ENCODE measurements around the gene MAPK8. TPM values are rescaled to one million over a fixed set of nuclear protein-coding genes. Genes with fewer than 3 reads are reported as not detected.

The MAPK8 gene
- polyA plus RNA-seq, 3 donors, result 18.4 to 21.1 (median 18.5) TPM

- H3K36me3 ChIP-seq (replicated peaks in 1 of 2; ENCODE audit: control insufficient read depth in 1 of 2, insufficient read depth in 2 of 2, low read length in 2 of 2), result no peaks in the 10 kb centered on the region
- H2AFZ ChIP-seq (ENCODE audit: insufficient read depth, low read depth, low read length, poor library complexity, severe bottlenecking), result no peak overlapping the region
- H3K79me2 ChIP-seq (ENCODE audit: insufficient read depth, low read length), result no peaks in the 10 kb centered on the region
- H3K9ac ChIP-seq (ENCODE audit: insufficient read depth, low read length, poor library complexity, severe bottlenecking), result no peak overlapping the region
- Mint-ChIP-seq H3K27me3 (ENCODE audit: low read depth in 3 of 3) (peaks cover 0 to 3% (median 0%) of the 10 kb centered on the region in 3 donors), H3K4me1 (peaks cover 12% of the 10 kb centered on the region), H3K36me3 (no peaks in the 10 kb centered on the region), H3K4me3 (no peak overlapping the region), H3K9me3 (peaks cover 0 to 2% (median 0%) of the 10 kb centered on the region in 7 donors), H3K27ac (no peak overlapping the region)
- no peaks in the 10 kb centered on the region for H3K9me3 ChIP-seq (replicated peaks in 1 of 2; ENCODE audit: control insufficient read depth in 1 of 2, insufficient read depth in 1 of 2, low read length in 2 of 2)
- intact Hi-C loops (cut with micrococcal nuclease), result no loop called here
- no peaks in the 10 kb centered on the region for H3K27me3 ChIP-seq (ENCODE audit: control insufficient read depth in 2 of 2, insufficient read depth in 2 of 2, low read length in 2 of 2)
- H4K20me1 ChIP-seq (ENCODE audit: insufficient read depth, low read length), result no peaks in the 10 kb centered on the region
- TF ChIP-seq, protein P1, sequence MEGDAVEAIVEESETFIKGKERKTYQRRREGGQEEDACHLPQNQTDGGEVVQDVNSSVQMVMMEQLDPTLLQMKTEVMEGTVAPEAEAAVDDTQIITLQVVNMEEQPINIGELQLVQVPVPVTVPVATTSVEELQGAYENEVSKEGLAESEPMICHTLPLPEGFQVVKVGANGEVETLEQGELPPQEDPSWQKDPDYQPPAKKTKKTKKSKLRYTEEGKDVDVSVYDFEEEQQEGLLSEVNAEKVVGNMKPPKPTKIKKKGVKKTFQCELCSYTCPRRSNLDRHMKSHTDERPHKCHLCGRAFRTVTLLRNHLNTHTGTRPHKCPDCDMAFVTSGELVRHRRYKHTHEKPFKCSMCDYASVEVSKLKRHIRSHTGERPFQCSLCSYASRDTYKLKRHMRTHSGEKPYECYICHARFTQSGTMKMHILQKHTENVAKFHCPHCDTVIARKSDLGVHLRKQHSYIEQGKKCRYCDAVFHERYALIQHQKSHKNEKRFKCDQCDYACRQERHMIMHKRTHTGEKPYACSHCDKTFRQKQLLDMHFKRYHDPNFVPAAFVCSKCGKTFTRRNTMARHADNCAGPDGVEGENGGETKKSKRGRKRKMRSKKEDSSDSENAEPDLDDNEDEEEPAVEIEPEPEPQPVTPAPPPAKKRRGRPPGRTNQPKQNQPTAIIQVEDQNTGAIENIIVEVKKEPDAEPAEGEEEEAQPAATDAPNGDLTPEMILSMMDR (IDR thresholded peaks at IDR 0.05), result no peak
- no peak overlapping the region for H3K4me3 ChIP-seq (replicated peaks in 1 of 3; ENCODE audit: low read depth in 2 of 3, low read length in 3 of 3)
- H3K4me2 ChIP-seq (replicated peaks; ENCODE audit: extremely low read depth, low read length, poor library complexity, severe bottlenecking), result no peak overlapping the region
- no CpG with 5 or more reads among the region's 3 CpGs for WGBS (ENCODE audit: insufficient coverage)
- no peaks in the 10 kb centered on the region for H3K4me1 ChIP-seq (ENCODE audit: control insufficient read depth in 1 of 2, insufficient read depth in 2 of 2, low read length in 2 of 2)
- no peak for DNase-seq
- no peak overlapping the region for H3K27ac ChIP-seq (ENCODE audit: low read depth in 1 of 2, low read length in 2 of 2)
Observed at GRCh38 chr10:48482207-48482606, 175.7 kb downstream of the MAPK8 start.

GRCh38 chr10:48484911-48485310 lies 178.4 kb downstream of the MAPK8 start:
- H3K4me2 ChIP-seq (replicated peaks; ENCODE audit: extremely low read depth, low read length, poor library complexity, severe bottlenecking), result no peak overlapping the region
- peaks cover 0 to 2% (median 0%) of the 10 kb centered on the region in 7 donors for H3K9me3 Mint-ChIP-seq
- no peaks in the 10 kb centered on the region for H3K9me3 ChIP-seq (replicated peaks in 1 of 2; ENCODE audit: control insufficient read depth in 1 of 2, insufficient read depth in 1 of 2, low read length in 2 of 2)
- no peaks in the 10 kb centered on the region for H3K4me1 ChIP-seq (ENCODE audit: control insufficient read depth in 1 of 2, insufficient read depth in 2 of 2, low read length in 2 of 2)
- H4K20me1 ChIP-seq (ENCODE audit: insufficient read depth, low read length), result no peaks in the 10 kb centered on the region
- WGBS (ENCODE audit: insufficient coverage), result no CpG with 5 or more reads among the region's 3 CpGs
- no peak overlapping the region for H3K9ac ChIP-seq (ENCODE audit: insufficient read depth, low read length, poor library complexity, severe bottlenecking)
- H3K36me3 ChIP-seq (replicated peaks in 1 of 2; ENCODE audit: control insufficient read depth in 1 of 2, insufficient read depth in 2 of 2, low read length in 2 of 2), result no peaks in the 10 kb centered on the region
- no peak for DNase-seq
- no peak overlapping the region for H3K4me3 ChIP-seq (replicated peaks in 1 of 3; ENCODE audit: low read depth in 2 of 3, low read length in 3 of 3)
- peaks cover 7% of the 10 kb centered on the region for H3K4me1 Mint-ChIP-seq
- peaks cover 0 to 3% (median 0%) of the 10 kb centered on the region in 3 donors for H3K27me3 Mint-ChIP-seq (ENCODE audit: low read depth in 3 of 3)
- TF ChIP-seq, protein P1 (IDR thresholded peaks at IDR 0.05), result no peak
- H3K27me3 ChIP-seq (ENCODE audit: control insufficient read depth in 2 of 2, insufficient read depth in 2 of 2, low read length in 2 of 2), result no peaks in the 10 kb centered on the region
- H3K36me3 Mint-ChIP-seq, result no peaks in the 10 kb centered on the region
- no peak overlapping the region for H2AFZ ChIP-seq (ENCODE audit: insufficient read depth, low read depth, low read length, poor library complexity, severe bottlenecking)
- no peak overlapping the region for H3K4me3 Mint-ChIP-seq
- H3K79me2 ChIP-seq (ENCODE audit: insufficient read depth, low read length), result no peaks in the 10 kb centered on the region
- intact Hi-C loops (cut with micrococcal nuclease), result no loop called here
- H3K27ac ChIP-seq (ENCODE audit: low read depth in 1 of 2, low read length in 2 of 2), result no peak overlapping the region
- H3K27ac Mint-ChIP-seq, result no peak overlapping the region
